ENCODE measurements around the gene RABGAP1L.
"Not testable (repeated sequence)": the region's sequence is repeated elsewhere in the genome, so short reads cannot be mapped to it uniquely, and the experiment has no call there.

Gene RABGAP1L

DNA sequence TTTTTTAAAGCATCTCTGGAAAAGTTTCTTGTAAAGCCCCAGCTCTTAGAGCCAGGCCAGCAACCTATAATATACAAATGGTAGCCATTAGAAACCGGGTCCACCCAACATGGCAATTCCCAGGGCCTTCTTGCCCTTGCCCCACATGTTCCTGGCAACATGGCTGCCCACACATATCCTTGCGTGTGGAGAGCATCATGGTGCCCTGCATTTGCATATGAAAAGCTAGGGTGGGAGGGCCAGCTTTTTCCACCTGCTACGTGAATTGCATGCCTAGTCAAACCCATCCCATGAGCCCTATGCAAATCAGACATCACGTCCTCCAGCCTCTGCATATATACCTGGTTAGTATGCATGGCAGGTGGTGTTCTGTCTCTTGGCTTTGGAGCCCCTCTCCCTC lies 88.2 kb downstream of the RABGAP1L start:
- DNase-seq: no peak

DNA sequence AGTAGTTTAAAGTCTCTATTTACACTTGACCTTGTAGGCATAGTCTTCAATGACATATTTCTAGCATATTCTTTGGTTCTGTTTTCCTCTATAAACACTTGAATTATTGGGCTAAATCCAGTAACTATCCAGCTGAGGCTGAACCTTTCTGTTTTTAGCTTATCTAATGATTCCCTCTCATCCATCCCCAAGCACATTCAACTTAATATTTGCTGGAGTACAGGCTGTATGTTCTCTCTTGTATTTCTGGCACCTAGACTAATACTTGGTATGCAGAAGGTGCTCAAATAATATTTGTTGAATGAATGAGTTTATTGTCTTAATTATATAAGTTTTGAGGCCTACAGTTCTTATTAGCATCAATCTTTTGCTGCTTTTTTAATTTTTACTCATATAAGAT lies 88.7 kb downstream of the RABGAP1L start:
- no peak for DNase-seq

DNA sequence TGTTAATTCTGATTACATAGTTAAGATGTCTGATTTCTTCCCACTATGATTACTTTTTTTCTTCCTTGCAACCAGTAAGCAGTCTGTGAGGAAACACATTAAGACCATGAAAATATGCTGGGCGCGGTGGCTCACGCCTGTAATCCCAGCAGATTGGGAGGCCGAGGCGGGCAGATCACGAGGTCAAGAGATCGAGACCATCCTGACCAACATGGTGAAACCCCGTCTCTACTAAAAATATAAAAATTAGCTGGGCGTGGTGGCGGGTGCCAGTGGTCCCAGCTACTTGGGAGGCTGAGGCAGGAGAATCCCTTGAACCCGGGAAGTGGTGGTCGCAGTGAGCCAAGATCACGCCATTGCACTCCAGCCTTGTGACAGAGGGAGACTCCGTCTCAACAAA lies 97.1 kb downstream of the RABGAP1L start:
- DNase-seq: not testable (repeated sequence)

DNA sequence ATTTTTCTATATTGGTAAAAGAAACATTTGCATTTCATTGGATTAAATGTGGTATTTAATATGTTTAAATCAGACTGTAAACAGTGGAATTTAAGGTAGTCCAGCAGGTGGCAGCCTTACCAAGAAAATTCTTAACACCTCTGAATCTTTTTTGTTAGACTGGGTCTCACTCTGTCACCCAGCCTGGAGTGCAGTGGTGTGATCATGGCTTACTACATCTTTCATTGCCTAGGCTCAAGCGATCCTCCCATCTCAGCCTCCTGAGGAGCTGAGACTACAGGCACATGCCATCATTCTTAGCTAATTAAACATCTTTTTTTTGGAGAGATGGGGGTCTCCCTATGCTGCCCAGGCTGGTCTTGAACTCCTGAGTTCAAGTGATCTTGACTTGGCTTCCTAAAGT lies 98.8 kb downstream of the RABGAP1L start:
- peak; percentile 45 for DNase-seq

DNA sequence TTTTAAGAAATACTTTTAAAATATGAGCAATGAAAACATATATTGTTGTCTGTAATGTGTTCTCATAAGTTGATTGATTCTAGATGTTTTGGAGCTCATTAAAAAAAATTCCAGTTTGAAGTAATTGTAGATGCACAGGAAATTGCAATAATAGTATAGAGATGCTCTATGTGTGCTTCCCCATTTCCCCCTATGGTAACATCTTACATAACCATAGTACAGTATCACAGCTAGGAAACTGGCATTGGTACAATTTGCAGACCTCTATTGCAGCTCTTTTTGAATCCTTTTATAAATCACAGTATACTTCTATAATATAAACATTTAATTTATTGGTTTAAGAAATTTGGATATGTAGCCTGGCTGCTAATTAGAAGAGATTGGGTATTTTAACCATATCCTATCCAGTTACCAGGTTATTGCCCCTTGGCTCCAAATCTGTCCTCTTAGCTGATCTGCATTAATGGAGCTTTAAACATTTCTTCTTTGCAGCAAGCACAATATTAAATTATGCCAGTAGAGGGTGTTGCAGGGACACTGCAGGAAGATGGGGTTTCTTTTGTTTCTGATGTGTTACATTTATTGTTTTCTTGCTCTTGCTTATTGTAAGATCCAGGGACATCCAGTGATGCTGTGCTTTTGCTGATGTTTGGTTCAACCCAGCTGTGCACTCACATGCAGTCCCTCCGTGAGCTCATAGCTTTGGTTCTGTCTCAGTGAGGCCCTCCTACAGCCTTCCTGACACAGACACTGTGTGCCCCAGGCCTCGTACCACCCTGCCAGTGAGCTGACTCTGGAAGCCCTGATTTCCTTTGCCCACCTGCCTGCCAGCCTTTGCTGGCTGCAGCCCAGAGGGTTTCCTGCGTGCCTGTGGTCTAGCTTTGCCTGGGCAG lies 103.3 kb downstream of the RABGAP1L start:
- peak; percentile 7 for DNase-seq

DNA sequence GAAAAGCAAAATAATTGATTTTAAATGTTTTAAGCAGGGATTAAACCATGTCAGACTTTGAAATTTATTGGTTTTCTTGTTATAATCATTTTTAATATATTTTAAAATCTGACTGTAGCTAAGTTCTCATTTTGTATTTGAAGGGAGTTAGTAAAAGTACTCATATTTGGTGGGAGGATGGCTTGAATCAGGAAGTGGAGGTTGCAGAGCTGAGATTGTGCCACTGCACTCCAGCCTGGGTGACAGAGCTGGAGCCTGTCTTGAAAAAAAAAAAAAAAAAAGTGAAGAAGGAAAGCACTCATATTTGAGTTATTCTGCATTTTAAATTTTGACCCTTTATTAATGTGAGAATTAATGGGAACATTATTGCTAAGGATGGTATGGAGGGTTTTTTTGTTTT lies 106.0 kb downstream of the RABGAP1L start:
- no peak for DNase-seq

DNA sequence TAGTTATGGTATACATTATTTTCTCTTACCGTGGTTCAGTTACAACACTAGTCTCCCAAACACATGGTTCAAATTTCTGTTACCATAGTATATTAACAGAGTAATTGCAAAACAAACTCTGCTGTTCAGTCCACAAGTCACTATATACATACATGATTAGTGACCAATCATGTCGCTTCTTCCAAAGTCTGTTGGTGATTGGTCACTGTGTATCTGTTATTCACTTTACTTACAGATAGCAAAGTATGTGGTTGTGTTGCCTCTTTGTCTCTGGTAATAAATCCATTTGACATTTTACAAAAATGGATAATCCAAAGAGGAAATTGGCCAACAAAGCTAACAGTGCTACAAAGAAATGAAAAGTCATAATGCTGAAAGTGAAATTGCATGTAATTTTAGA lies 107.2 kb downstream of the RABGAP1L start:
- DNase-seq: no peak

DNA sequence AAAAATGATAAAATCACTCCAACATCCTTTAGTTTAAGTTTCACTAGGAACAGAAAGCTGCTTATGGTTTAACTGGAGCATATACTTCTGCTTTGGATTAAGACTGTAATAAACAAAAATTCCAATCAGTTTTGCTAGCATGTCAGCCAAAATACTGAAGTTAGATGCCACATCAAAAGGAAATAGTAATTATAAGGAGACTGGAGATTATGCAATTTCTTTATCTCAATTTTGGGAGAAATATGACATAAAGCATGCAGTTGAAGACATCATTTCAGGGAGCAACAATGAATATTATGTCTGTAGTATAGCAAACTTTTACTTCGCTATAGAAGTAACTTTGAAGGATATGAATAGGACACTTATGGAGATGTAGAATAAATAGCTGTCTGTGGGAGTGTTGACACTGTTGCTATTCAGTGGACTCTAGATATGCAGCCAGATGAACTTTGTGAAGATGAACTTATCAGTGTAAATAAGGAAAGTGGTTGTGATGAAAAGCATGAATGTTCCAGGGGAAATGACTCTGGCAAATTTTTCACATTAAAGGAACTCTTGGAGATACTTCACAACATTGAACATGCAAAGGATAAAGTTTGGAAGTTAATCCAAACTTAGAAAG lies 107.8 kb downstream of the RABGAP1L start:
- no peak for DNase-seq

DNA sequence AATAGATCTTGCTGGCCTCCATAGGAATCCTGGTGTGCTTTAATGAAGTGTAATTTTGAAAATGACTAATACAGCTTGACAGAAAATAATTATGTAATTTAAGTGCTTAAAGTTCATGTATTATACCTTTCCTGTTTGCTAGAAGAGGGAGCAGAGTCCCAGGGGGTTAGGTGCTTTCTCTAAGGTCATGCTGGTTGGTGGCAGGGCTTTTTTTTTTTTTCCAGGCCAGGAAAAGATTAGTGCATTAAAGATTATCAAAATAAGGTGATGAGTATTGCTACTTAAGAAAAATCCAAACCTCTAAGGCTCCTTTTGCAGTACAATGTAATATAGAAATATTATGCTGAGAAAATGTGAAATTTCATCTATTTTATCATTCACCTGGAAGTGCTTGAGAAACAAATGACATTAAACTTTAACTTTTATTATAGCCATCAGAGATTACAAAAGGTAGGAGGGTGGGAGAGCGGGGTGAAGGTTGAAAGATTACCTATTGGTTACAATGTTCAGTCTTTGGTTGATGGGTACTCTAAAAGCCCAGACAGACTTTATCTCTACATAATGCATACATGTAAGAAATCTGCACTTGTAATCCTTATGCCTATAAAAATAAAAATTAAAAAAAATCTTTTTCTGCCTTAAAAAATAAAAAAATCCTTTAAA lies 110.8 kb downstream of the RABGAP1L start:
- no peak for DNase-seq

DNA sequence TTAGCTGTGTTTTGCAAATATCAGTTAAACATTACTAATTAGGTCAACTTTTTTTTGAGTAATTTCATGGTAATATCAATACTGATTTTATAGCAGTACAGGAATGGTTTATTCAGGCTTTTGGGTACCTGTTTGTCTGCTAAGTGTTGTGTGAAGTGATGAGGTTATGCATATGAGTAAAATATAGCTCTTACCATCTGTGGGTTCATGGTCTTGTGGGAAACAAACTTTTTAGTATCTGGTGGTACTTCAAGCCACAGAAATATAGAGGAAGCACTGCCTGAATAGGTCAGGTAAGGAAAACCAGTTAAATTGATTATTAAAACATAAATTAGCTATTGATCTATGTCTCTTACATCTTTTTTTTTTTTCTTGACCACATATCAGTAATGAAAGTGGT lies 113.9 kb downstream of the RABGAP1L start:
- DNase-seq: no peak

DNA sequence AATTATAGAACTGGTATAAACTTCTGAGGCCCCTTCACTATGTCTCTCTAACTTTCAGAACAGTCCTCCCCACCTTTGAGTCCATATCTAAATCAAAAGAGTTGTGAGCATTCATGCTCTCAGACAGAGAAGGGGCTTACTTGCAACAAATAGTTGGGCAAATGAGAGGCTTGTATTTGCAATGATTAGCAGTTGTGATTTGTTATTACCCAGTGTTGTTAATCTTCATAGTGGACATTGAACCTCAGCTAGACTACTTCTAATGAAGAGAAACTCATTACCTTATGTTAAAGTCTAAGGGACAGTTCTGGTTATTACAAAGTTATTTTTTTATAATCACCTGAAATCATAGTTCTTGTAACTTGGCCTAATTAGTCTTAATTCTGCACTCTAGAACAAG lies 114.5 kb downstream of the RABGAP1L start:
- DNase-seq: no peak

DNA sequence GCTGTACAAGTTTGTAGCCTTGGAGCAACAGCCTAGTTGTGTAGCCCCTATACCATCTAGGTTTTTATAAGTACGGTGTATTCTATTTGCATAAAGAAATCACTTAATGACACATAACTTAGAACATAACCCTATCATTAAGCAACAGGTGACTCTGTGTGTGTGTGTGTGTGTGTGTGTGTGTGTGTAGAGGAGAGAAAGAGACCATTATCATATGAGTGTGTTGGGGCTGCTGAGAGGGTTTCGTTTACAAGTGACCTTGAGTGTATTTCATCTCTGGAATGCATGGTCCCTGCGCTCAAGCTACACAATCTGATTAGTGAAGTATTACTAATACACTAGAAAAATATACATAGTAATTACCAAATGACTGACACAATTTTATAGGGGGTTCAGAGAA lies 115.1 kb downstream of the RABGAP1L start:
- DNase-seq: no peak

DNA sequence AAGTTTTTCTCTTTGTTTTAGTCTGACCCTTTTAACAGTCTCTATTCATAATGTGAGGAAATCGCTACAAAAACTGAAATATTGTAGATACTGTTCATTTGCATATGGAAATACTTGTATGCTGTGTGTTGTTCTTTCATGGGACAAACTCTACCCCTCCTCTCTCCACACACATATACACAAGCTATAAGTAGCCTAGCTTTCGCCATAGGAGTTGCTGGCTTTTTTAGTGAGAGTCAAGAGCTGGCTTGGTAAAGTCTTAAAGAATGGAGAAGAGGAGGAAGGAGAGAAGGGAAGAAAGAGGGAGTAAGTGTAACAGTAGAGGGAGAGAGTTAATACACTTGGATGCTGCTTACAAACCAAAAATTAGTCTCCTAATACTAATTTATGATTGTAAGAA lies 115.6 kb downstream of the RABGAP1L start:
- no peak for DNase-seq

DNA sequence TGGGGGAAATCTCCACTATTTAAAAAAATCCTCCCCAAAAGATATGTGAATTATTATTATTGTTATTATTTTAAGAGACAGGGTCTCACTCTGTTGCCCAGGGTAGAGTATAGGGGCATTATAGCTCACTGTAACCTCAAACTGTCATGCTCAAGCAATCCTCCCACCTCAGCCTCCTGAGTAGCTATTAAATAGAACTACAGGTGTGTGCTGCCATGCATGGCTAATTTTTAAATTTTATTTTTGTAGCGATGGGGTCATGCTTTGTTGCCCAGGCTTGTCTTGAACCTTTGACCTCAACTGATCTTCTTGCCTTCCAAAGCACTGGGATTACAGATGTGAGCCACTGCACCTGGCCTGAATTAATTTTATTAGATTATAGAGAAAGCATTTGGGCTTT lies 116.8 kb downstream of the RABGAP1L start:
- no peak for DNase-seq

DNA sequence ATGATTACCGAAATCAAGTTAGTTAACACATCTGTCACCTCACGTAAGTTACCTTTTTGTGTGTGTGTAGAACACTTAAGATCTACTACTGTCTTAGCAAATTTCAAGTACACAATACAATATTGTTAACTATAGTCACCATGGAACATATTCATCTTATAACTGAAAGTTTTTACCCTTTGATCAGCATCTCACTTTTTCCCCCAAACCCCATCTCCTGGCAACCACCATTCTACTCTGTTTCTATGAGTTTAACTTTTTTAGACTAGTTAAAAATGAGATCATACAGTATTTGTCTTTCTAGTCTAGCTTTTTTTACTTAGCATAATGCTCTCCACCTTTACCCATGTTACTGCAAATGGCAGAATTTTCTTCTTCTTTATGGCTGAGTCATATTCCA lies 124.7 kb downstream of the RABGAP1L start:
- DNase-seq: no peak

DNA sequence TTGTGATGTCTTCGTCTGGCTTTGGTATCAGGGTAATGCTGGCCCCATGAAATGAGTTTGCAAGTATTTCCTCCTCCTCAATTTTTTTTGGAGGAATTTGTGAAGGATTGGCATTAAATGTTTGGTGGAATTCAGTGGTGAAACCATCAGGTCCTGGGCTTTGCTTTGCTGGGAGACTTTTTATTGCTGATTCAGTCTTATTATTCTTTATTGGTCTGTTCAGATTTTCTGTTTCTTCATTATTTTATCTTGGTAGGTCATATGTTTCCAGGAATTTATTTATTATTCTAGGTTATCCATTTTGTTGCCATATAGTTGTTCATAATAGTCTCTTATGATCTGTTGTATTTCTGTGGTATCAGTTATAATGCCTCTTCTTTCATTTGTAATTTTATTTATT lies 126.7 kb downstream of the RABGAP1L start:
- no peak for DNase-seq

DNA sequence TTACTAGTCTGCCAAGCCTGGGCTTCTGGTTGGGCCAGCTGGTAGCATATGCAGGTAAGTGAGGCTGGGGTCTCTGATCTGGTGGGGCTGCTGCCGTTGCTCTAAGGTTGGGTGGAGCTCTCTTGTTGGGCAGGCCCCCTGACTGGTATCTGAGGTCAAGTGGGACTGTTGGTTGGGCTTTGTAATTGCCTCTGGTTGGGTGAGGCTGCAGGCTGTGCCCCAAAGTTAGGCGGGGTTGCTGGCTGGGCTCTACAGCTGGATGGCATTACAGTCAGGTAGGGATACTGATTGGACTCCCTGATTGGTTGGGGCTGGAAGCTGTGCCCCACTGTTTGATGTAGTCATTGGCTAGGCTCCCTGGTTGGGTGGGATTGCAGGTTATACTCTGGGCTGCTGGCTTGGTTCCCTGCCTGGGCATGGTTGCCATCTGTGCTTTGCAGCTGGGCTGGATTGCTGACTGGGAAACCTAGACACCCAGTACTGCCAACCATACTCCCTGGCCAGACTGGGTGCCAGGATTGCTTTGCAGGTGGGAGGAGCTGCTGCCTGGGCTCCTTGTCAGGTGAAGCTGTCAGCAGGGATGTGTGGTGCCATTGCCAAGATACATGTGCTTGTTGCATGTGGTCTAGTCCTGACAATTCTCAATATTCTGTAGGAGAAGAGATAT lies 130.5 kb downstream of the RABGAP1L start:
- DNase-seq: no peak

DNA sequence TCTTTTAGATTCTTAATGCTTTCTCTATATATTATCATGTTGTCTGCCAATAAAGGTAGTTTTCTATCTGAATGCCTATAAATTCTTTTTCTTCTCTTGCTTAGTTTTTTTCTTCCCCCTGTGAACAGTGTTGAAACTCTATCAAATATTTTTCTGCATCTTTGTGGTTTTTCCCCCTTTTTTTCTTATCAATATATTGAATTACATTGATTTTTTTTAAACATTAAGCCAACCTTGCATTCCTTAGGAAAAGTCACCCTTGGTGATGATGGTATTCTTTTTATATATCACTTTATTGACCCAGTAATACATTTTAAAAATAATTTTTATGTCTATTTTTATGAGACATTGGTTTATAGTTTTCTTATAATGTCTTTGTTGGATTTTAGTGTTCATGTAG lies 131.7 kb downstream of the RABGAP1L start:
- DNase-seq: no peak

DNA sequence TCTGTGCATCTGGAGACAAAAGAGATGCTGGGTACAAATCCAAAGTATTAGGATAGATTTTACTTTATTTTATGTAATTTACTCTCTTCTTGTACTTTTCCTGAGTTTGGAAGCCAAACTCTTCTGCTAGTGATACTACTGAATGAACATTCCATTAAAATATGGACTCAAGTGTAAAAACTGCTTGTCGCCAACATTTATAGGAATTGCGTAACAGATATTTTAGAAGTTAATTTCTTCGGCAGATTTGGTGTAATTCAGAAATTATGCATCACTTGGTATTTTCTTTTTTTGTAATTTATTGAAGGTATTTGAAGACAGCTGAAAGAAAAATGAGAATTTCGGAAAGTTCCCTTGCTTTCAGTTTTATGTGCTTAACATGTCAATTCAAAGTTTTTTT lies 137.0 kb downstream of the RABGAP1L start:
- DNase-seq: no peak

DNA sequence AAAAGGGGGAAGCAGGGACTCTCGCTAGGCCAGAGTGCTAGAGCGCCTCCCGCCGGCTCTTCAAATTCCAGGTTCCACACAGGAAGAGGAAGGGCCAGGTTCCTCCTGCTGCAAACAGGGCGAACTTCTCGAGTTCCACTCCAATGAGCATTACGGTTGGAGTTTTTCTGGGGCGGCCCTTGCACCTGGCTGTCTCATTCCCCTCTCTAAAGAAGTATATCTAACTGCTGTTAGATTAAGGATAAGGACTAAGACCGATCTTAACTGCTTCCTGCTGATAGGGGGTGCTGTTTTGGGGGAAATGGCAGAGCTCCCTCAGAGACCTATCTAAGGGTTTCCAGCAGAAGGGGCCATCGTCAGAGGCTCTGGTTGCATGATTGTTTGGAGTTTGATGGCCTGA lies 138.0 kb downstream of the RABGAP1L start:
- DNase-seq: no peak

DNA sequence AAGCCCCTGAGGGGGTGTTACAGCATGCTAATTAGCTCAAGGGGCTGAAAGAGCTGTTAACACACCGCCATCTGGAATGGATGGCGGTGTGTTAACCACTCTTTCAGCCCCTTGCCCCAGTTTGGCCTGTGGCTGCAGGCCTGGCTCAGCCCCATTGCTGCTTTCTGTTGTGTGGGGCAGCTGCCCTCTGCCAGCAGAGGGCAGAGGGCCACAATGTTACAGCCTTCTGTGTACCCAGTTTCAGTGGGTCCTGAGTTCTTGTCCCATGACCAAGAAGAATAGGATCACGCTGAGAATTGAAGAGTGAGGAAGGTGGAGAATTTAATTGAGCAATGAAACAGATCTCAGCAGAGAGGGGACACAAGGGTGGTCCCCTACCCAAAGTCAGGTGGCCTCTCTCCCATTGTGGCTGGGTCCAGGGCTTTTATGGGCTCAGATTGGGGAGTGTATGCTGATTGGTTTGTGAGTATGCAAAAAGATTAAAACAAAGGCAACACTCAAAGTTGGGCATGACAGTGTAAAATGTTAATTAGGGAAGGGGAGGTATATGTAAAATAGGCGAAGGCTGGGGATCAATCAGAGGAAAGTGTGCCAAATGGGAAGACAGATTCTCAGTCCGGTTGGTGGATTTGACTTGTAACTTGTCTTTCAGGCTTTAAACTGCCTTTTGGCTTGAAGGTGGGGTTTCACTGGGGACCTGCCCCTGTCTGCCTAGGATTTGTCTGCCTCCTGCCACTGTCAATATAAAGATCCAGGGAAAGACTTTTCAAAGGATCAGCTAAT lies 142.2 kb downstream of the RABGAP1L start:
- DNase-seq: no peak

DNA sequence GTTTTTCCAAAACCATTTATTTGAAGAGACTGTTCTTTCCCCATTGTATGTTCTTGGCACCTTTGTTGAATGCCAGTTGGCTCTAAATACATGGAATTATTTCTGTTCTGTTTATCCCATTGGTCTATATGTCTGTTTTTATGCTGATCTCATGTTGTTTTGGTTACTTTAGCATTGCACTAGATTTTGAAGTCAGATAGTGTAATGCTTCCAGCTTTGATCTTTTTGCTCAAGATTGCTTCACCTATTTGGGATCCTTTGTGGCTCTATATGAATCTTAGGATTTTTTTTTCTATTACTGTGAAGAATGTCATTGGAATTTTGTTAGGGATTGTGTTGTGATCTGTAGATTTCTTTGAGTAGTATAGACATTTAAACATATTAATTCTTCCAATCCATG lies 149.3 kb downstream of the RABGAP1L start:
- DNase-seq: no peak

DNA sequence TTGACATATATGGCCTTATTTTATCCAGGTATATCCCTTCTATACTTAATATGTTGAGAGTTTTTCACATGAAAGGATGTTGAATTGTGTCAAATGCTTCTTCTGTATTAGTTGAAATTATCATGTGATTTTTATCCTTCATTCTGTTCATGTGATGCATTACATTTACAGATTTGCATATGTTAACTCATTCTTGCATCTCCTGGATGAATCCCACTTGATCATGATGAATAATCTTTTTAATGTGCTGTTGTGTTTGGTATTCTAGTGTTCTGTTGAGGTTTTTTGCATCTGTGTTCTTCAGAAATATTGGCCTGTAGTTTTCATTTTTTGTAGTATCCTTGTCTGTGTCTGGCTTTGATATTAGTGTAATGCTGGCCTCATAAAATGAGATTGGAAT lies 150.2 kb downstream of the RABGAP1L start:
- no peak for DNase-seq
